GM12864 (cell line): ENCODE data around the gene MAD1L1.

Experiments used
- DNase-seq: peaks from one replicate; pipeline ENCODE4 v3.0.0-alpha.2; 2011; ENCODE audit warnings: low read depth
- H3K4me3 ChIP-seq: 2 replicates; pipeline ENCODE4 v1.5.1; 2011; ENCODE audit warnings: mild to moderate bottlenecking, low read depth, low read length, control low read depth
- TF ChIP-seq, protein P1 (sequence below): IDR thresholded peaks from 2 replicates; pipeline ENCODE4 v1.5.1; 2011; ENCODE audit warnings: low read depth, mild to moderate bottlenecking, moderate library complexity, low read length, control low read depth, inconsistent platforms; ENCODE audit errors: missing control alignments

Gene MAD1L1

DNA sequence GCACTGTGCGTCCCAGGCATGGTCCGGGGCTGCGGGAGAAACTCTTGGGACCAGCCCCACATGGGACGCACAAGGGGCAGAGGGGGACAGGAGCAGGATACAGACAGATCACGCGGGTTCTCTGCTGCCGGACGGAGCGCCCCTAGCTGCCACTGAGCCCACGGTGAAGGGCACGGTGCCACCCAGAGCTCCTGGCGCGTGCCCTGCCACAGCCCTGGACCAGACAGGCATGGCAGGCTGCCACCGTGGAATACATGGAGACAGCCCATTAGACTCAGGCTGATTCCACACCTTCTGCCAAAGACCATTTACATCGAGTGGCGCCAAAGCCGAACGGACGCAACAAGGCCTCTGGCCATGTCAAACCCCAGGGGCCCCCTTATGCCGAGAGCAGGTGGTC lies 90.4 kb downstream of the MAD1L1 start:
- H3K4me3 ChIP-seq: no peak overlapping the region
- TF ChIP-seq, protein P1, sequence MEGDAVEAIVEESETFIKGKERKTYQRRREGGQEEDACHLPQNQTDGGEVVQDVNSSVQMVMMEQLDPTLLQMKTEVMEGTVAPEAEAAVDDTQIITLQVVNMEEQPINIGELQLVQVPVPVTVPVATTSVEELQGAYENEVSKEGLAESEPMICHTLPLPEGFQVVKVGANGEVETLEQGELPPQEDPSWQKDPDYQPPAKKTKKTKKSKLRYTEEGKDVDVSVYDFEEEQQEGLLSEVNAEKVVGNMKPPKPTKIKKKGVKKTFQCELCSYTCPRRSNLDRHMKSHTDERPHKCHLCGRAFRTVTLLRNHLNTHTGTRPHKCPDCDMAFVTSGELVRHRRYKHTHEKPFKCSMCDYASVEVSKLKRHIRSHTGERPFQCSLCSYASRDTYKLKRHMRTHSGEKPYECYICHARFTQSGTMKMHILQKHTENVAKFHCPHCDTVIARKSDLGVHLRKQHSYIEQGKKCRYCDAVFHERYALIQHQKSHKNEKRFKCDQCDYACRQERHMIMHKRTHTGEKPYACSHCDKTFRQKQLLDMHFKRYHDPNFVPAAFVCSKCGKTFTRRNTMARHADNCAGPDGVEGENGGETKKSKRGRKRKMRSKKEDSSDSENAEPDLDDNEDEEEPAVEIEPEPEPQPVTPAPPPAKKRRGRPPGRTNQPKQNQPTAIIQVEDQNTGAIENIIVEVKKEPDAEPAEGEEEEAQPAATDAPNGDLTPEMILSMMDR: no peak
- no peak for DNase-seq

DNA sequence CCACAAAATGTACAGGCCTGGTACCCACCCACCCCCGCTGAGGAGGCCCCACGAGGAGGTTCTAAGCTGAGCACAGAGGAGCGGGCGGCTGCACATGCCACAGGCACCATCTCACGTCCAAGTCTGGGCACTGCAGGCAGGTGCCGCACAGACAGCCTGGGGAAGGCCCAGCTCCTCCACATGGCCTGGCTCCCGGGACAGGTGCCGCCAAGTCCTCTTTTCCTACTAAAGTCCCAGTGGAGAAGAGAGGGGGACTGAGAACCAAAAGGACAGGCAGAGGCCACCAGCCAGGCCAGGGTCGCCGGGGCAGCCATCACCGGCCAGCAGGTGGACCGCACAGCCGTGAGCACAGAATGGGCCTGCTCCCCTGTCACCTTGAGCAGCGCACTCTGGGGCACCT lies 91.1 kb downstream of the MAD1L1 start:
- TF ChIP-seq, protein P1: no peak
- no peak for DNase-seq
- H3K4me3 ChIP-seq: no peak overlapping the region

DNA sequence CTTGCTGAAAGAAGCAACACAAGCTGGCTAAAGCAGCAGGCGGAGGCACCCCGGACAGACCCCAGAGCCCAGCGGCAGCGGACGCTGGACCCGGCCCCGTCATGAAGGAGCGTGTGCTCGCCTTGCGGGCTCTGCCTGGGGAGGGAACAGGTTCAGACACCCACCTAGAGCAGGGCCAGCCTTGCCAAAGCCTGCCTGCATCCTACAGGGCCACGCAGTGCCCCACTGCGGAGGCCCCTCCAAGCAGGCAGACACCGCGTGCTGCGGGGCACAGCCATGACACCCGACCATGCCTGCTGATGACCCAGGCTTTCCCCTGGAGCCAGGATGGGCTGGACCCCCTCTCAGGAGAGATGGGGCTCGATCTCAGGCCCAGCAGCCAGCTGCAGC lies 91.7 kb downstream of the MAD1L1 start:
- no peak overlapping the region for H3K4me3 ChIP-seq
- DNase-seq: no peak
- TF ChIP-seq, protein P1: no peak

DNA sequence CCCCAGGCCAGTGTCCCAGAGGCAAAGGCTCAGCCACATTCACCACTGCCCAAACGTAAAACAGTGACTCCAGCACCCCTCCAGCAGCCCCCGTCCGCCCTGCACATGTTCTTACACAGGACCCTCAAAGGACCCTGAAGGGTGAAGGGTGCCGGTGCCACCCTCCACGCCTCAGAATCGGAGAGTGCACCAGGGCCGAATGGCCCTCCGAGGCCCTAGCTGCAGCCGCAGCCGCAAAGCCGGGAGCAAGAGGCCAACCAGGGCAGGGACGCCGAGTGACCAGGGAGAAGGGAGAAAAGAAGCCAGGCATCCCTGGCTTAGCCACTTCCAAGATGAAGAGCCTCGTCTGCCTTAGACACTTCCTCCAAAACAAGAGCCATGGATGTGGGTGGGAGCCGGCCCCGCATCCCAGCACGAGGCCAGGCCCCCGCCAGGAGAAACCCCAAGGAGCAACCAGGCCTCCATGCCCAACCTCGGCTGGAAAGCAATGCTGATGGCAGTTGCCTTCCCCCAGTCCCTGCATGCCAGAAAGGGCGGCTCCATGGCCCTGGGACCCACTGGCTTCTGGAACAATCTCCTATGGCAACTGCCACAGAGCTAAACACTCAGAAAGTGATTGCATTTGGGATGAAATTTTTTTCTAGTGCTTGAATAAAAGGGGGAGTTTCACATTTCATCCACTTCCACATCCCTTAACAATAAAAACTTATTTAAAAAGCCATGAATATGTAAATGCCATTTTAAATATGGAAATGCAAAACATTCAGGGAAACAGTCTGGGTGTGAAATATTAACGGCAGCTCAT lies 92.3 kb downstream of the MAD1L1 start:
- no peak overlapping the region for H3K4me3 ChIP-seq
- TF ChIP-seq, protein P1: no peak
- no peak for DNase-seq

DNA sequence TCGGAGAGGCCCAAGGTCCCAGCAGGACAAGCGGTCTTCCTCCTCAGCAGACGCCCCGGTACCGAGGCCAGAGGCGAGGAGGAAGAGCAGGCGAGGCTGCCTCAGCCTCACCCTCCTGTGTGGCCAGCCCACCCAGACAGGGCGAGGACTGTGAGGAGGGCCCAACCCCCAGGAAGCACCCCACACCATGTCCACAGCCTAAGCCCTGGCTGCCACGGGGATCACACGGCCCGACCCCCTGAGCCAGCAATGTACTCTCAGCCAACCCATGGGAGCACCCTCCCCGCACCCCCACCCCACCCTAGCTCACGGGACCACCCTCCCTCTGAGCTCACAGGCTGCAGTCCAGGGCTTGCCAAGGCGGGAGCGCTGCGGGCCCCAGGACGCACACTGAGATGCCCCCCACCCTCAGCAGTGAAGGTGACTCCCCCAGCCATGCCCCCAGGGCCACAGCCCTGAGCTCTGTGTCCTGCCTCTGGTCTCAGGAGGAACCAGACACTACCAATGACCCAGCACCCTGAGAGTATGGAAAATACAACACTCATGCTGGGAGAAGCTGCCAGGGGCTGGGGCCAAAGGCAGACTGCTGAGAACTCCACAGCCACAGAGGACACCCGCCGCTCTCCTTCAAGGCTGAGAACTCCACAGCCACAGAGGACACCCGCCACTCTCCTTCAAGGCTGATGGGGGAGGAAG lies 93.6 kb downstream of the MAD1L1 start:
- TF ChIP-seq, protein P1: no peak
- H3K4me3 ChIP-seq: no peak overlapping the region
- no peak for DNase-seq

DNA sequence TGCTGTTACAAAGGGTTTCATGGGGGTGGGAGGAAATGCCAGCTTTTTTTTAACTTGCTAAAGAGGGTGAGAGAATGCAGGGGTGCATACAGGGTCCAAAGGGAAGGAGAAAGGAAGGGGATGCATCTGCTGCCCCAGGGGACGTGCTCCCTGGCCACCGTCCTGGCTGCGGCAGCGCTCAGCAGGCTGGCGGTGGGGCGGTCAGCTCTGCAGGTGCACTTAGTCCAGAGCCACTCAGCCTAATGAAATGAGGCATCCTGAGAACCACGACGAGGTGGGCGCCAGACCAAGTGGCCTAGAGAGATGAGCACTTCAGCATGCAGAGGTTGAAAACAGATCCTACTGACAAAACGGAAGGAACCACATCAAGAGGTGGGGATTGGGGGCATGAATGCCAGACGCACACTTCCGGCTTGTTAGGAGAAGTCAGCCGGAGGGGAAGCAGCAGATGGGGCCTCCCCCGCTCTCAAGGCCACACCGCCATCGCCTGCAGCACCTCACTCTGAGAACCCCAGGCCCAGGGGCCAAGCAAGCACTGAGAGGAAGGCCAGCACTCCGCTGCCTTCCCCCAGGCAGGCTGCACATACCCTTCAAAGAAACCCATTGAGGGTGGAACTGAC lies 94.5 kb downstream of the MAD1L1 start:
- DNase-seq: no peak
- H3K4me3 ChIP-seq: no peak overlapping the region
- TF ChIP-seq, protein P1: no peak
